T-helper 1 cell treated with Interleukin-12 subunit alpha and Interleukin-12 subunit beta and Interleukin-4 antibody, amounts not matched to agents 30 μg/mL and 1 μg/mL, for 36 hours (primary cell): ENCODE data around the gene DDB1.

Source experiments
- H3K27ac Mint-ChIP-seq: one replicate; pipeline ENCODE4 v1.8.0; 2021; ENCODE audit warnings: mild to moderate bottlenecking, mixed read lengths
- H3K27me3 Mint-ChIP-seq: one replicate; pipeline ENCODE4 v1.8.0; 2021; ENCODE audit warnings: low read depth, mixed read lengths
- H3K36me3 Mint-ChIP-seq: one replicate; pipeline ENCODE4 v1.8.0; 2021; ENCODE audit warnings: low read depth, mixed read lengths
- H3K4me1 Mint-ChIP-seq: one replicate; pipeline ENCODE4 v1.8.0; 2021; ENCODE audit warnings: low read depth, mixed read lengths
- H3K4me3 Mint-ChIP-seq: one replicate; pipeline ENCODE4 v1.8.0; 2021; ENCODE audit warnings: mild to moderate bottlenecking, moderate library complexity, mixed read lengths
- H3K9me3 Mint-ChIP-seq: one replicate; pipeline ENCODE4 v1.8.0; 2021; ENCODE audit warnings: mixed read lengths

The DDB1 gene

GRCh38 chr11:61361741-61362541 lies 29.0 kb upstream of the DDB1 start, which contains the start of the genes CYB561A3 and TMEM138:
Gene CYB561A3, minus strand, starts transcription at chr11:61361882. Its CDS starts 5,169 bp downstream, at chr11:61356713.
Gene TMEM138, plus strand, starts transcription at chr11:61362374. Its CDS starts 2,017 bp downstream, at chr11:61364391.
- no peaks in the 10 kb centered on the region for H3K9me3 Mint-ChIP-seq
- H3K27ac Mint-ChIP-seq = peak within 1 kb of the TSS; percentile 97
- peak within 1 kb of the TSS; percentile 98 for H3K4me3 Mint-ChIP-seq
- no peaks in the 10 kb centered on the region for H3K27me3 Mint-ChIP-seq
- peaks cover 33% of the 10 kb centered on the region for H3K4me1 Mint-ChIP-seq
- H3K36me3 Mint-ChIP-seq = peaks cover 3% of the 10 kb centered on the region

GRCh38 chr11:61361237-61361740 lies 28.4 kb upstream of the DDB1 start:
- Mint-ChIP-seq H3K4me3 (peak overlapping the region; percentile 98), H3K27ac (peak overlapping the region; percentile 97), H3K4me1 (peaks cover 33% of the 10 kb centered on the region), H3K9me3 (no peaks in the 10 kb centered on the region), H3K36me3 (peaks cover 5% of the 10 kb centered on the region), H3K27me3 (no peaks in the 10 kb centered on the region)

DNA sequence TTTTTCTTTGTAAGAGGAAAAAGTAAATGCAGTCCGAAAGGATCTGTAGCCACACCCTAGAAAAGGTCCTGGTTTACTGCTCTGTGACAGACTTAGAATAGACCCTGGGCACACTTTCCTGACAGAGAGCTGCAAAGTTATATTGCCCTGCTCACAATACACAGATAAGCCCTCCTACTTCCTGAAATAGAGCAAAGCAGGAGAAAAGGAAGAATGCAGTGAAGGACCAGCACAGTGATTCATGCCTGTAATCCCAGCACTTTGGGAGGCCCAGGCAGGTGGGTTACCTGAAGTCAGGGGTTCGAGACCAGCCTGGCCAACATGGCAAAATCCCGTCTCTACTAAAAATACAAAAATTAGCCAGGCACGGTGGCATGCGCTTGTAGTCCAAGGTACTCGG lies 26.6 kb upstream of the DDB1 start:
- H3K9me3 Mint-ChIP-seq = no peaks in the 10 kb centered on the region
- peaks cover 33% of the 10 kb centered on the region for H3K4me1 Mint-ChIP-seq
- peak overlapping the region; percentile 17 for H3K4me3 Mint-ChIP-seq
- H3K27me3 Mint-ChIP-seq = no peaks in the 10 kb centered on the region
- H3K27ac Mint-ChIP-seq = peak overlapping the region; percentile 26
- H3K36me3 Mint-ChIP-seq = peaks cover 10% of the 10 kb centered on the region

DNA sequence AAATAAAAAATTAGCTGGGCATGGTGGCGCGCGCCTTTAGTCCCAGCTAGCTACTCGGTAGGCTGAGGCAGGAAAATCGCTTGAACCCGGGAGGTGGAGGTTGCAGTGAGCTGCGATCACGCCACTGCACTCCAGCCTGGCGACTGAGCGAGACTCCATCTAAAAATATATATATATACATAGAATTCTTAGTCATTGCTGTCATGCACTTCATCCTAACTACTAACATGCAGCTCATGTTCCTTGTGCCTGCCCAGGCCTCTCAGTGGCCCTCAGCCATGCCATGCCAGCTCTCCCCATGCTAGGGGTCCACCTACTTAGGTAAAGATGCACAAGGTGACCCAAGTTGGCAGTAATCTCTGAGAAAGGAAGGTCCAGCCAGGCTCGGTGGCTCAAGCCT lies 25.7 kb upstream of the DDB1 start:
- Mint-ChIP-seq H3K4me1 (peaks cover 28% of the 10 kb centered on the region), H3K36me3 (peaks cover 13% of the 10 kb centered on the region), H3K27ac (no peak overlapping the region), H3K9me3 (no peaks in the 10 kb centered on the region), H3K27me3 (no peaks in the 10 kb centered on the region), H3K4me3 (no peak overlapping the region)

GRCh38 chr11:61357894-61358239 lies 25.0 kb upstream of the DDB1 start:
- Mint-ChIP-seq H3K27ac (no peak overlapping the region), H3K9me3 (no peaks in the 10 kb centered on the region), H3K27me3 (no peaks in the 10 kb centered on the region), H3K4me1 (peaks cover 22% of the 10 kb centered on the region), H3K36me3 (peaks cover 19% of the 10 kb centered on the region), H3K4me3 (no peak overlapping the region)

GRCh38 chr11:61357233-61357893 lies 24.5 kb upstream of the DDB1 start:
- Mint-ChIP-seq H3K36me3 (peaks cover 23% of the 10 kb centered on the region), H3K4me1 (peaks cover 18% of the 10 kb centered on the region), H3K4me3 (no peak overlapping the region), H3K27me3 (no peaks in the 10 kb centered on the region), H3K27ac (no peak overlapping the region), H3K9me3 (no peaks in the 10 kb centered on the region)

GRCh38 chr11:61356706-61357105 lies 23.8 kb upstream of the DDB1 start:
- Mint-ChIP-seq H3K27me3 (no peaks in the 10 kb centered on the region), H3K4me3 (no peak overlapping the region), H3K4me1 (peaks cover 18% of the 10 kb centered on the region)

DNA sequence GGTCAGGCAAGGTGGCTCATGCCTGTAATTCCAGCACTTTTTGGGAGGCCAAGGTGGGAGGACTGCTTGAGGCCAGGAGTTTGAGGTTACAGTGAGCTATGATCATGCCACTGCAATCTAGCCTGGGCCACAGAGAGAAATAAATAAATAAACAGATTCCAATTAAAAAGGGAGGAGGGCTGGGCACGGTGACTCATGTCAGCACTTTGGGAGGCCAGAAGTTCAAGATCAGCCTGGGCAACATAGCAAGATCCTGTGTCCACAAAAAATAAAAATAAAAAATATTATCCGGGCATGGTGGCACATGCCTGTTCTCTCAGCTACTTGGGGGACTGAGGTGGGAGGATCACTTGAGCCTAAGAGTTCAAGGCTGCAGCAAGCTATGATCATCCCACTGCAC lies 21.3 kb upstream of the DDB1 start:
- H3K27ac Mint-ChIP-seq = no peak overlapping the region
- H3K36me3 Mint-ChIP-seq = peaks cover 27% of the 10 kb centered on the region
- H3K4me3 Mint-ChIP-seq = no peak overlapping the region
- no peaks in the 10 kb centered on the region for H3K27me3 Mint-ChIP-seq
- no peaks in the 10 kb centered on the region for H3K9me3 Mint-ChIP-seq
- H3K4me1 Mint-ChIP-seq = peaks cover 3% of the 10 kb centered on the region

More at GRCh38 chr11:61356706-61357105, 23.8 kb upstream of the DDB1 start:
- Mint-ChIP-seq H3K36me3 (peaks cover 20% of the 10 kb centered on the region), H3K9me3 (no peaks in the 10 kb centered on the region), H3K27ac (no peak overlapping the region)

DNA sequence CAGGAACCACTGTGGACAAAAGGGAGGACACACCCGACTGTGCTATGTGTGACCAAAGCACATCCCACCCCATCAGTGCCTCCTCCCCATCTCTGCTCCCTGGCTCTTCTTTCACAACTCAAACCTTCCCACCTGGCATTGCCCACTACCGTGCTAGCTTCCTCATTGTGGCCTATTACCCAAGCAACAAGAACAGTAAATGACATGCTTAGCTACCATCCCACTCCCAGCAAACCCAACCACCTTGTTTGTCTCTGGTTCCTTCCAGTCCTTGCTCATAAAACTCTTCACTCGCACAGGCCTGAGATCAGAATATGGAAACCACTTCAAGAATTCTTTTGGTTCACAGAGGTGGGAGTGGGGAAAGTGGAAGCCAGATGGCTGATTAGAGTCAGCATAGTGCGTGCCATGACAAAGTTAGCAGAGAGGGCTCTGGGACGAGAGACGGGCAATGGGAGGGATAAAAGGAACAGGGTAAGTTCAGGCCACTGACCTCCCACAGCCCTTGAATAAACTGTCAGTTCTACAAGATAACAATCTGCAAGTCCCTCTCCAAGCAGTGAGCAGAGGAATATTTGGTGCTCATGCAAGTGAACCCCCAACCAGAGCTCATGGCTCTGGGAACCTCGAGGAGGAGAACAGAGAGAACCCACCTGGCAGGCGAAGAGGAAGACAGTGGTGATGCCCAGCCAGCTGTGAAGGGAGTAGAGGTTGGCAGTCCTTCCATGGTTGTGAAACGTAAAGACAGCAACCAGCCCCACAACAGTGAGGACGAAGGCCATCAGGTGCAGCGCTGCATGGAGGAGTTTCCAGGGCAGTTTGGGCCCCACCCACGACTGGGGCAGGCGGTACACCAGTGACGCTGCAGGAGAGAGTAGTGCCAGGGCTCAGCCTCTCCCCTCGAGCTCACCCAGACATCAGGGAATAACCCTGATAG lies 20.5 kb upstream of the DDB1 start:
- Mint-ChIP-seq H3K36me3 (peaks cover 27% of the 10 kb centered on the region), H3K4me3 (no peak overlapping the region), H3K27ac (no peak overlapping the region)

DNA sequence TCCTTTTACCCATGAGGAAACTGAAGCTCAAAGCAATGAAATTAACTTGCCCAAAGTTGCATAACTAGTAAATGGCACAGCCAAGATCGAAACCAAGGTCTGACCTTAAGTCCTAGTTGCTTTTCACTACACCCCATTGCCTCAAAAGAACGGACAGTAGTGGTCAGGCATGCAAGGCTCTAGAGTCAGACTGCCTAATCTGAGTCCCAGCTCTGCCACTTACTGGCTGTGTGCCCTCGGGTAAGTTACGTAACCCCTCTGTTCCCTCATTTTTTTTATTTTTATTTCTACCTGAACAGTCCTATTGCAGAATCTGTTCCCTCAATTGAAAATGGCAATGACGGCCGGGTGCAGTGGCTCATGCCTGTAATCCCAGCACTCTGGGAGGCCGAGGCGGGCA lies 19.1 kb upstream of the DDB1 start:
- H3K4me1 Mint-ChIP-seq = no peaks in the 10 kb centered on the region
- no peaks in the 10 kb centered on the region for H3K27me3 Mint-ChIP-seq
- no peak overlapping the region for H3K4me3 Mint-ChIP-seq
- peaks cover 31% of the 10 kb centered on the region for H3K36me3 Mint-ChIP-seq
- H3K9me3 Mint-ChIP-seq = no peaks in the 10 kb centered on the region
- H3K27ac Mint-ChIP-seq = no peak overlapping the region

More for the DNA sequence above, 20.5 kb upstream of the DDB1 start:
- Mint-ChIP-seq H3K27me3 (no peaks in the 10 kb centered on the region), H3K4me1 (peaks cover 2% of the 10 kb centered on the region), H3K9me3 (no peaks in the 10 kb centered on the region)

- Mint-ChIP-seq H3K27me3 (no peaks in the 10 kb centered on the region), H3K4me1 (peaks cover 1% of the 10 kb centered on the region), H3K9me3 (no peaks in the 10 kb centered on the region), H3K27ac (no peak overlapping the region), H3K4me3 (no peak overlapping the region), H3K36me3 (peaks cover 28% of the 10 kb centered on the region)
These were observed 17.9 kb upstream of the DDB1 start for GRCh38 chr11:61350803-61351202.

DNA sequence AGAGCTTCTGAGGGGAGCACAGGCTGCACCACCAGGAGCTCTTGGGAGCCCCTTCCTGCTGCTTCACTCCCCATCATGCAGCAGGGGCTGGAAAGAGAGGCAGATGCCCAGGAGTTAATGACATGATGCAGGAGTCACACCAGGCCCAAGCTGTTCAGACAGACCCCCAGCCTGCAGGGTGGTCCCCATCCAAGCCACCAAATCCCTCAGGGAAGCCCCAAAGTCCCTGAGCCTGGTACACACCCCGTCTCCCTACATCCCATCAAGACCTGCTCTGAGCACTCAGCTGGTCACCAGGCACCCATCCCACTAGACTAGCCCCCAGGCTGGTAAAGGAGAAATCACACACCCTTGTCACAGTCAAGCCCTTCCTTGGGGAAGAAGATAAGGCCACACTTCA lies 17.4 kb upstream of the DDB1 start:
- peaks cover 1% of the 10 kb centered on the region for H3K4me1 Mint-ChIP-seq
- H3K4me3 Mint-ChIP-seq = no peak overlapping the region
- no peak overlapping the region for H3K27ac Mint-ChIP-seq
- H3K36me3 Mint-ChIP-seq = peaks cover 28% of the 10 kb centered on the region
- no peaks in the 10 kb centered on the region for H3K27me3 Mint-ChIP-seq
- H3K9me3 Mint-ChIP-seq = no peaks in the 10 kb centered on the region

- H3K4me3 Mint-ChIP-seq = no peak overlapping the region
- no peaks in the 10 kb centered on the region for H3K9me3 Mint-ChIP-seq
- H3K4me1 Mint-ChIP-seq = peaks cover 1% of the 10 kb centered on the region
- H3K27ac Mint-ChIP-seq = peak overlapping the region; percentile 33
- H3K36me3 Mint-ChIP-seq = peaks cover 26% of the 10 kb centered on the region
- H3K27me3 Mint-ChIP-seq = no peaks in the 10 kb centered on the region
These were observed 17.0 kb upstream of the DDB1 start for GRCh38 chr11:61349916-61350315.

DNA sequence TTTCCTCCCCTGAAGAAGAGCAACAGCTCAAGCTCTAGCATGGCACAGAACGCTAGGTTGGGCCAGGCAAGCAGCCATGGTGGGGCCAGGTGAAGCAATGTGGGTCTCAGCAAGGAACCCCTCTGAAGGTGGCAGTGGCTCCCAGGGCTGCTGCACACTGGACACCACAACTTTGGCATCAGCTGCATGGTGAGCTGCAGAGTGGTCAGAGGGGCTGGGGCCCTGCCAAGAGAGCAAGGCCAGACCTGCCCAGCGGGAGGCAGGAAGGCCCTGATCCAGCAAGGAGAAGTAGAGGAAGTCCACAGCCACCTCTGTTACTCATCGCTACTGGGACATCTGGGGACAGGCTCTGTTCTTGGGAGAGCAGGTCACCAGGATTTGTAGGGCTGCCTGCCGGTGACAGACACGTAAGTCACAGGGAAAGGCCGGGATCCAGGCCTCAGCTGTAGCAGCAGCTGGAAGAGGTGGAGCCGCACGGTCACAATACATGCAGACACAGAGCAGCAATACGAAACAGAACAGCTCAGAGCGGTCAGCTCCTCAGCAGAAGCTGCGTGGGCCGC lies 16.4 kb upstream of the DDB1 start:
- Mint-ChIP-seq H3K36me3 (peaks cover 26% of the 10 kb centered on the region), H3K27ac (no peak overlapping the region), H3K27me3 (no peaks in the 10 kb centered on the region), H3K9me3 (no peaks in the 10 kb centered on the region), H3K4me3 (no peak overlapping the region), H3K4me1 (peaks cover 1% of the 10 kb centered on the region)
